ENCODE results near the gene MCRIP1. TPM values are rescaled to one million over a fixed set of nuclear protein-coding genes. Genes with fewer than 3 reads are reported as not detected.

Gene MCRIP1
- total and polyA plus RNA-seq, 9 of the 15 experiments (the other 6 are each of a cell fraction or from before 2014, with no cell fraction given): 0.39 to 35.8 (median 9.7) TPM

GRCh38 chr17:81813861-81814683 is 19.0 kb downstream of the MCRIP1 start:
- Histone ChIP-seq H4K20me1 (replicated peaks; ENCODE audit: control insufficient read depth, insufficient read depth, low read length) (peaks cover 4% of the 10 kb centered on the region), H3K27ac (ENCODE audit: extremely low read depth, low read depth, low read length) (no peak overlapping the region), H3K4me3 (no peak overlapping the region), H2AFZ (ENCODE audit: low read depth, low read length) (no peak overlapping the region), H3K9me1 (ENCODE audit: control insufficient read depth, insufficient read depth, low read length) (peaks cover 2% of the 10 kb centered on the region), H3K9me3 (replicated peaks; ENCODE audit: control insufficient read depth, insufficient read depth, low read depth, low read length) (no peaks in the 10 kb centered on the region), H3K79me2 (ENCODE audit: control insufficient read depth, insufficient read depth, low read length) (no peaks in the 10 kb centered on the region), H3K9ac (ENCODE audit: insufficient read depth in 1 of 2, low read depth in 2 of 2, low read length in 2 of 2) (peak overlapping the region in 1 of 2 experiments; percentile 20; a peak in 2 of 4 replicates), H3K4me2 (ENCODE audit: insufficient read depth, low read length) (no peak overlapping the region), H3K4me1 (replicated peaks in 1 of 2; ENCODE audit: control insufficient read depth in 2 of 2, insufficient read depth in 2 of 2, low read length in 2 of 2) (peaks cover 4 to 70% of the 10 kb centered on the region in 2 experiments; a peak in 4 of 5 replicates), H3K36me3 (ENCODE audit: control insufficient read depth, insufficient read depth, low read length) (no peaks in the 10 kb centered on the region), H3K27me3 (ENCODE audit: control insufficient read depth in 2 of 2, insufficient read depth in 2 of 2, low read length in 2 of 2) (peaks cover 3 to 35% of the 10 kb centered on the region in 2 experiments; a peak in 4 of 5 replicates)
- ATAC-seq: no peak
- in situ Hi-C loops (cut with MboI) (no loop called here), intact Hi-C loops (cut with micrococcal nuclease) (no loop called here)
- ChIA-PET CTCF (ENCODE audit: low intra/inter-chr PET ratio) (no interaction called here), POLR2A (interaction anchor here (0.6 to 0.7 kb wide), 2 partner anchors 11 to 122 kb away, joined by 3 read pairs; no protein-coding TSS in a partner anchor)
- FAIRE-seq: no peak
- no peak for DNase-seq (ENCODE audit: extremely low read depth in 1 of 4, low spot score in 3 of 4)
- BruUV-seq (replicated peaks): no TSS peak
- 43% methylated on average over 22 of the region's 41 CpGs for WGBS (ENCODE audit: insufficient coverage, low coverage, missing lambda C conversion rate)
- TF ChIP-seq MED1 (CRISPR knock-in tag; IDR thresholded peaks at IDR 0.05; ENCODE audit: borderline replicate concordance) (no peak), RNF219 (CRISPR knock-in tag; IDR thresholded peaks at IDR 0.05) (no peak), KLF13 (tag; IDR thresholded peaks at IDR 0.05; ENCODE audit: borderline replicate concordance, low read depth) (no peak), EP300 (IDR thresholded peaks at IDR 0.05; ENCODE audit: low read length) (no peak), MBD2 (IDR thresholded peaks at IDR 0.05; ENCODE audit: borderline replicate concordance, low read depth) (no peak), ZNF408 (CRISPR knock-in tag; IDR thresholded peaks at IDR 0.05; ENCODE audit: low read depth) (no peak), RNF2 (IDR thresholded peaks at IDR 0.05) (no peak), KLF16 (IDR thresholded peaks at IDR 0.05) (no peak), CBX8 (IDR thresholded peaks at IDR 0.05; ENCODE audit: borderline replicate concordance, extremely low read depth, low read depth, low read length, poor library complexity, severe bottlenecking) (no peak), ZNF277 (CRISPR knock-in tag; IDR thresholded peaks at IDR 0.05; ENCODE audit: borderline replicate concordance) (no peak), ZNF780A (CRISPR knock-in tag; IDR thresholded peaks at IDR 0.05) (no peak), ZNF280A (IDR thresholded peaks at IDR 0.05; ENCODE audit: low read depth, partially characterized antibody) (no peak), TBL1XR1 (IDR thresholded peaks at IDR 0.05; ENCODE audit: low read length in 2 of 2) (no peak), ZNF583 (CRISPR knock-in tag; IDR thresholded peaks at IDR 0.05) (no peak), CAMTA2 (CRISPR knock-in tag; conservative IDR thresholded peaks at IDR 0.05) (no peak)

Measured in K562 (cell line).